ENCODE measurements around the gene ANP32A. TPM values are rescaled to one million over a fixed set of nuclear protein-coding genes. Genes with fewer than 3 reads are reported as not detected.

Gene ANP32A
- total and polyA plus RNA-seq, 2 donors (not counting 1 experiment from before 2014, with no cell fraction given): 47.7 to 53.1 TPM

DNA sequence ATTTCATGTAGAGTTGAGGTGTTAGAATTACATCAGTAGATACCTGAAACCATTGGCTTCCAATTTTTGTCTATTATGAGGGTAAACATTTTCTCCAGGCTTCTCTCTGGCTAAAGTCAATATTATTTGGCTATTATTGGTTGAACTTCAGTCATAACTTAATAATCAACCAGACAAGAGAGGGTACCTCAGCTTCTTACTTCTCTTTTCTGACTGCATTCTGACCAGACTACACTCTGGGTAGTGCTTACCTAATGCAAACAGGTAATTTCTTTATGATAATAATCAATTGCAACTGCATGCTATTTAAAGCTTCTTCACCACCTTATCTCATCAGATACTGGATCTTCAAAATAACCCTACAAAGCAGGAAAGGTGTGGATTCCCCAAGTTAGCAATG lies 85.1 kb downstream of the ANP32A start:
- no peak for DNase-seq (ENCODE audit: low read depth in 2 of 2)
- TF ChIP-seq, protein P1, sequence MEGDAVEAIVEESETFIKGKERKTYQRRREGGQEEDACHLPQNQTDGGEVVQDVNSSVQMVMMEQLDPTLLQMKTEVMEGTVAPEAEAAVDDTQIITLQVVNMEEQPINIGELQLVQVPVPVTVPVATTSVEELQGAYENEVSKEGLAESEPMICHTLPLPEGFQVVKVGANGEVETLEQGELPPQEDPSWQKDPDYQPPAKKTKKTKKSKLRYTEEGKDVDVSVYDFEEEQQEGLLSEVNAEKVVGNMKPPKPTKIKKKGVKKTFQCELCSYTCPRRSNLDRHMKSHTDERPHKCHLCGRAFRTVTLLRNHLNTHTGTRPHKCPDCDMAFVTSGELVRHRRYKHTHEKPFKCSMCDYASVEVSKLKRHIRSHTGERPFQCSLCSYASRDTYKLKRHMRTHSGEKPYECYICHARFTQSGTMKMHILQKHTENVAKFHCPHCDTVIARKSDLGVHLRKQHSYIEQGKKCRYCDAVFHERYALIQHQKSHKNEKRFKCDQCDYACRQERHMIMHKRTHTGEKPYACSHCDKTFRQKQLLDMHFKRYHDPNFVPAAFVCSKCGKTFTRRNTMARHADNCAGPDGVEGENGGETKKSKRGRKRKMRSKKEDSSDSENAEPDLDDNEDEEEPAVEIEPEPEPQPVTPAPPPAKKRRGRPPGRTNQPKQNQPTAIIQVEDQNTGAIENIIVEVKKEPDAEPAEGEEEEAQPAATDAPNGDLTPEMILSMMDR (conservative IDR thresholded peaks at IDR 0.05 in 1 of 2, IDR thresholded peaks at IDR 0.05 in 1 of 2; ENCODE audit: low read depth in 1 of 2, low read length in 2 of 2): no peak
- TF ChIP-seq EZH2 (IDR thresholded peaks at IDR 0.05; ENCODE audit: low read length, missing control alignments): no peak
- Histone ChIP-seq H3K9ac (ENCODE audit: insufficient read depth, low read length) (no peak overlapping the region), H2AFZ (ENCODE audit: low read length) (no peak overlapping the region), H4K20me1 (ENCODE audit: control insufficient read depth, extremely low read depth, insufficient read depth, low read length) (no peaks in the 10 kb centered on the region), H3K27ac (ENCODE audit: insufficient read depth, low read length) (no peak overlapping the region), H3K4me1 (ENCODE audit: control insufficient read depth, extremely low read depth, insufficient read depth, low read length) (no peaks in the 10 kb centered on the region), H3K9me3 (ENCODE audit: control insufficient read depth, insufficient read depth, low read depth, low read length) (no peaks in the 10 kb centered on the region), H3K4me2 (ENCODE audit: extremely low read depth, insufficient read depth, low read length) (no peak overlapping the region), H3K79me2 (ENCODE audit: control insufficient read depth, insufficient read depth, low read length) (no peaks in the 10 kb centered on the region), H3K4me3 (replicated peaks in 1 of 4; ENCODE audit: control extremely low read depth in 1 of 4, insufficient read depth in 1 of 4, low read depth in 3 of 4, low read length in 4 of 4) (no peak overlapping the region), H3K36me3 (ENCODE audit: control insufficient read depth, insufficient read depth, low read length) (no peaks in the 10 kb centered on the region), H3K27me3 (ENCODE audit: control insufficient read depth, insufficient read depth, low read length) (no peaks in the 10 kb centered on the region)

DNA sequence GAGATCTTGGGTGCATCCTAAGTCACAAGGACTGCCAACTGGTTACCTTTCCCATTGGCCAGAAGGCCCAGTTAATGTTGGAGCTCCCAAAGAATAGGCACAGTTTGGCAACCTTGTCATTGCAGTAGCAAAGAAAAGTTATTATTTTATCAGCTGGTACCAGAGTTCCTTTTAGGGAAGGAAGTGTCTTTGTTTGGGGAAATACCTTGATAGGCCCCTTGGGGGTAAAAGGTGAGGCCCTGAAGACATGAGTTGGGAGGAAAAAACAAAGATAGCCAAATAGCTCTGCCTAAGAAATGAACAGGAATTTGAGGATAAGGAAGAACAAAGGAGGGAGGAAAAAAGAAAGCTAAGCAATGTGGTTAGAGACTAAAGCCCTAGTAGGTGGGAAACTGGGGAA lies 85.8 kb downstream of the ANP32A start:
- Histone ChIP-seq H3K27ac (ENCODE audit: insufficient read depth, low read length) (no peak overlapping the region), H2AFZ (ENCODE audit: low read length) (no peak overlapping the region), H3K36me3 (ENCODE audit: control insufficient read depth, insufficient read depth, low read length) (no peaks in the 10 kb centered on the region), H3K27me3 (ENCODE audit: control insufficient read depth, insufficient read depth, low read length) (no peaks in the 10 kb centered on the region), H3K4me3 (replicated peaks in 1 of 4; ENCODE audit: control extremely low read depth in 1 of 4, insufficient read depth in 1 of 4, low read depth in 3 of 4, low read length in 4 of 4) (no peak overlapping the region), H3K4me2 (ENCODE audit: extremely low read depth, insufficient read depth, low read length) (no peak overlapping the region), H3K9me3 (ENCODE audit: control insufficient read depth, insufficient read depth, low read depth, low read length) (no peaks in the 10 kb centered on the region), H3K79me2 (ENCODE audit: control insufficient read depth, insufficient read depth, low read length) (no peaks in the 10 kb centered on the region), H3K4me1 (ENCODE audit: control insufficient read depth, extremely low read depth, insufficient read depth, low read length) (no peaks in the 10 kb centered on the region), H4K20me1 (ENCODE audit: control insufficient read depth, extremely low read depth, insufficient read depth, low read length) (no peaks in the 10 kb centered on the region), H3K9ac (ENCODE audit: insufficient read depth, low read length) (no peak overlapping the region)
- DNase-seq (ENCODE audit: low read depth in 2 of 2): no peak
- TF ChIP-seq, protein P1 (conservative IDR thresholded peaks at IDR 0.05 in 1 of 2, IDR thresholded peaks at IDR 0.05 in 1 of 2; ENCODE audit: low read depth in 1 of 2, low read length in 2 of 2): no peak
- no peak for TF ChIP-seq EZH2 (IDR thresholded peaks at IDR 0.05; ENCODE audit: low read length, missing control alignments)

DNA sequence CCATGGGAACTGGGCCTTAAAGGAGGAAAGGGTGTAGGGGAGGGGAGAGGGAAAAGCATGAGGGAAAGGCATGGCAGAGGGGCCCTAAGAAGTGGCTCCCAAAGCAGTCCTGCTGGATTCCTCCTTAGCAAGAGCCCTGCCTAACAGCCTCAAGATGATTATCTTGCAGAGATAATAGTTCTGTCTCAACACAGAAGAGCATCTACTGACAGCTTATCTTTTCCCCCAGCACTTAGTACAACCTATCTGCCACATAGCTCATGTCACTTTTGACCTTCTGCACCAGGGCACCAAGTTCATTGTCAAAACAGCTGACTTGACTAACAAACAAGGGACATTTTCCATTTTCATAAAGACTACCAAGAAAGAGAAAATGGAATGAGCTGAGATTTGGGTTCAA lies 86.3 kb downstream of the ANP32A start:
- Histone ChIP-seq H3K9ac (ENCODE audit: insufficient read depth, low read length) (no peak overlapping the region), H3K27ac (ENCODE audit: insufficient read depth, low read length) (no peak overlapping the region), H3K79me2 (ENCODE audit: control insufficient read depth, insufficient read depth, low read length) (no peaks in the 10 kb centered on the region), H3K4me1 (ENCODE audit: control insufficient read depth, extremely low read depth, insufficient read depth, low read length) (no peaks in the 10 kb centered on the region), H3K4me2 (ENCODE audit: extremely low read depth, insufficient read depth, low read length) (no peak overlapping the region), H3K36me3 (ENCODE audit: control insufficient read depth, insufficient read depth, low read length) (no peaks in the 10 kb centered on the region), H2AFZ (ENCODE audit: low read length) (no peak overlapping the region), H3K9me3 (ENCODE audit: control insufficient read depth, insufficient read depth, low read depth, low read length) (no peaks in the 10 kb centered on the region), H4K20me1 (ENCODE audit: control insufficient read depth, extremely low read depth, insufficient read depth, low read length) (no peaks in the 10 kb centered on the region), H3K27me3 (ENCODE audit: control insufficient read depth, insufficient read depth, low read length) (no peaks in the 10 kb centered on the region), H3K4me3 (replicated peaks in 1 of 4; ENCODE audit: control extremely low read depth in 1 of 4, insufficient read depth in 1 of 4, low read depth in 3 of 4, low read length in 4 of 4) (no peak overlapping the region)
- DNase-seq (ENCODE audit: low read depth in 2 of 2): no peak
- TF ChIP-seq, protein P1 (conservative IDR thresholded peaks at IDR 0.05 in 1 of 2, IDR thresholded peaks at IDR 0.05 in 1 of 2; ENCODE audit: low read depth in 1 of 2, low read length in 2 of 2): no peak
- TF ChIP-seq EZH2 (IDR thresholded peaks at IDR 0.05; ENCODE audit: low read length, missing control alignments): no peak
